ENCODE data around the gene PLOD1.
A peak's percentile ranks its signal among the peaks of the same experiment; 100 is the strongest.
"Not testable (repeated sequence)": the region's sequence is repeated elsewhere in the genome, so short reads cannot be mapped to it uniquely, and the experiment has no call there.

PLOD1 gene

GRCh38 chr1:11934302-11935056 lies at the start of gene PLOD1:
TSS of gene PLOD1 (plus strand) at chr1:11934717. CDS start at chr1:11934780, 63 bp downstream.
- Histone ChIP-seq H3K9ac (peak within 1 kb of the TSS; percentile 78), H3K9me3 (no peaks in the 10 kb centered on the region), H3K4me2 (peak within 1 kb of the TSS; percentile 88), H3K27me3 (no peaks in the 10 kb centered on the region), H4K20me1 (no peaks in the 10 kb centered on the region), H3K4me1 (peaks cover 63% of the 10 kb centered on the region), H3K27ac (peak within 1 kb of the TSS; percentile 62), H3K36me3 (peaks cover 21% of the 10 kb centered on the region; the same call in 1 of the 2 replicates), H3K4me3 (peak within 1 kb of the TSS; percentile 77)
- TF ChIP-seq Cebpa-rat (IDR thresholded peaks at IDR 0.05), result no peak

- H3K9ac ChIP-seq, result no peak overlapping the region
Observed at GRCh38 chr1:11885916-11886315, 48.6 kb upstream of the PLOD1 start.

GRCh38 chr1:11886986-11887665 lies 47.4 kb upstream of the PLOD1 start:
- Histone ChIP-seq H3K36me3 (no peaks in the 10 kb centered on the region), H3K4me1 (peaks cover 27% of the 10 kb centered on the region), H3K9me3 (no peaks in the 10 kb centered on the region), H3K4me3 (no peak overlapping the region), H3K27me3 (no peaks in the 10 kb centered on the region), H3K4me2 (no peak overlapping the region), H4K20me1 (no peaks in the 10 kb centered on the region), H3K27ac (no peak overlapping the region), H3K9ac (no peak overlapping the region)
- no peak for TF ChIP-seq Cebpa-rat (IDR thresholded peaks at IDR 0.05)

More at GRCh38 chr1:11885916-11886315, 48.6 kb upstream of the PLOD1 start:
- Histone ChIP-seq H3K27me3 (no peaks in the 10 kb centered on the region; the same call in 1 of the 2 replicates), H3K27ac (no peak overlapping the region), H3K4me1 (peaks cover 25% of the 10 kb centered on the region), H4K20me1 (no peaks in the 10 kb centered on the region), H3K36me3 (no peaks in the 10 kb centered on the region), H3K4me3 (no peak overlapping the region), H3K4me2 (no peak overlapping the region), H3K9me3 (no peaks in the 10 kb centered on the region)
- no peak for TF ChIP-seq Cebpa-rat (IDR thresholded peaks at IDR 0.05)

GRCh38 chr1:11887666-11888007 lies 46.9 kb upstream of the PLOD1 start:
- H3K9ac ChIP-seq, result no peak overlapping the region
- H3K27me3 ChIP-seq, result no peaks in the 10 kb centered on the region
- H3K4me1 ChIP-seq, result peaks cover 24% of the 10 kb centered on the region

GRCh38 chr1:11888206-11888876 lies 46.2 kb upstream of the PLOD1 start:
- Histone ChIP-seq H3K27ac (no peak overlapping the region), H3K9me3 (no peaks in the 10 kb centered on the region), H3K4me2 (no peak overlapping the region), H3K9ac (no peak overlapping the region), H3K36me3 (no peaks in the 10 kb centered on the region), H3K4me3 (no peak overlapping the region), H3K4me1 (peaks cover 17% of the 10 kb centered on the region), H4K20me1 (no peaks in the 10 kb centered on the region), H3K27me3 (no peaks in the 10 kb centered on the region)
- TF ChIP-seq Cebpa-rat (IDR thresholded peaks at IDR 0.05), result no peak

More at GRCh38 chr1:11887666-11888007, 46.9 kb upstream of the PLOD1 start:
- Histone ChIP-seq H3K27ac (no peak overlapping the region), H3K4me2 (no peak overlapping the region), H4K20me1 (no peaks in the 10 kb centered on the region), H3K4me3 (no peak overlapping the region), H3K9me3 (no peaks in the 10 kb centered on the region), H3K36me3 (no peaks in the 10 kb centered on the region)
- no peak for TF ChIP-seq Cebpa-rat (IDR thresholded peaks at IDR 0.05)

GRCh38 chr1:11888877-11889208 lies 45.7 kb upstream of the PLOD1 start:
- Histone ChIP-seq H3K27ac (no peak overlapping the region), H3K27me3 (no peaks in the 10 kb centered on the region), H3K36me3 (no peaks in the 10 kb centered on the region), H4K20me1 (no peaks in the 10 kb centered on the region), H3K9ac (no peak overlapping the region), H3K4me2 (no peak overlapping the region), H3K9me3 (no peaks in the 10 kb centered on the region), H3K4me1 (peaks cover 17% of the 10 kb centered on the region), H3K4me3 (no peak overlapping the region)
- TF ChIP-seq Cebpa-rat (IDR thresholded peaks at IDR 0.05), result no peak

- no peak overlapping the region for H3K4me3 ChIP-seq
- H3K9me3 ChIP-seq, result no peaks in the 10 kb centered on the region
- no peak overlapping the region for H3K27ac ChIP-seq
- H3K27me3 ChIP-seq, result no peaks in the 10 kb centered on the region
- H3K36me3 ChIP-seq, result no peaks in the 10 kb centered on the region
- H3K9ac ChIP-seq, result no peak overlapping the region
- H4K20me1 ChIP-seq, result no peaks in the 10 kb centered on the region
- H3K4me2 ChIP-seq, result peak overlapping the region; percentile 58
- H3K4me1 ChIP-seq, result peaks cover 17% of the 10 kb centered on the region
- no peak for TF ChIP-seq Cebpa-rat (IDR thresholded peaks at IDR 0.05)
Observed at GRCh38 chr1:11891433-11892186, 42.9 kb upstream of the PLOD1 start.

- TF ChIP-seq Cebpa-rat (IDR thresholded peaks at IDR 0.05), result no peak
- no peak overlapping the region for H3K27ac ChIP-seq
- H3K4me2 ChIP-seq, result no peak overlapping the region
- peaks cover 17% of the 10 kb centered on the region for H3K4me1 ChIP-seq
- H3K36me3 ChIP-seq, result no peaks in the 10 kb centered on the region
- H3K9ac ChIP-seq, result no peak overlapping the region
- H3K4me3 ChIP-seq, result no peak overlapping the region
- peaks cover 10% of the 10 kb centered on the region for H3K27me3 ChIP-seq
- peaks cover 3% of the 10 kb centered on the region; the same call in 1 of the 2 replicates for H4K20me1 ChIP-seq
- H3K9me3 ChIP-seq, result no peaks in the 10 kb centered on the region
Observed at GRCh38 chr1:11893907-11894251, 40.6 kb upstream of the PLOD1 start.

- H3K27ac ChIP-seq, H3K4me2 ChIP-seq, H3K9ac ChIP-seq, H3K36me3 ChIP-seq, H3K9me3 ChIP-seq, H4K20me1 ChIP-seq, H3K4me3 ChIP-seq: not testable (repeated sequence)
- Histone ChIP-seq H3K4me1 (peaks cover 17% of the 10 kb centered on the region), H3K27me3 (peaks cover 16% of the 10 kb centered on the region)
Observed at GRCh38 chr1:11894501-11894900, 40.0 kb upstream of the PLOD1 start.

Data from BLaER1 (cell line).